Thyroid gland (tissue), 4 donors: ENCODE measurements around the gene SLC25A30.
"Not testable (repeated sequence)": the region's sequence is repeated elsewhere in the genome, so short reads cannot be mapped to it uniquely, and the experiment has no call there.

Source experiments
- CTCF ChIP-seq, 6 experiments: fragments of 200-600 bp in 3 of 6; fragments of 450-650 bp in 3 of 6; sonication (generic) in 3 of 6; IDR thresholded peaks; one replicate each; pipeline ENCODE4 v1.5.1; 2016 to 2019; ENCODE audit warnings: antibody characterized with exemption in 6 of 6, mild to moderate bottlenecking in 2 of 6, inconsistent platforms in 1 of 6, moderate library complexity in 1 of 6
- POLR2A ChIP-seq, 2 donors: fragments of 450-650 bp; IDR thresholded peaks; one replicate each; pipeline ENCODE4 v1.6.1; 2017; ENCODE audit warnings: antibody characterized with exemption in 2 of 2, mild to moderate bottlenecking in 2 of 2, moderate library complexity in 1 of 2

DNA sequence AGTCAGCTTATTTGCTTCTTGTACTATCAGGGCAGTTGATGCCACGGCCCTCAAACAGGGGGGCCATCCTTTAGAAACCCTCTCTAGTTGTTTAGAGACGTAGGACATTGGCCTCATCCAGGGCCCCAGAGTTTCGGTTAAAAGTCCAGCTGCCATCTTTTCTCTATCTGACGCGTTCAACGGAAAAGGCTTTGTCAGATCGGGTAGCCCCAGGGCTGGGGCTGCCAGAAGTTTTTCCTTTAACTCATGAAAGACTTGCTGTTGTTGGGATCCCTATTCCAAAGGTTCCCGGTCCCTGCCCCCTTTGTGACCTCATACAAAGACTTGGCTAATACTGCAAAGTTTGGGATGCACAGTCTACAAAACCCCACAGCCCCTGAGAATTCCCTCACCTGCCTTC, 39.4 kb downstream of the SLC25A30 start:
- not testable (repeated sequence) for TF ChIP-seq POLR2A, CTCF (IDR thresholded peaks at IDR 0.05)
